WTC11 (cell line): ENCODE results near the gene RELT. TPM values are rescaled to one million over a fixed set of nuclear protein-coding genes. Genes with fewer than 3 reads are reported as not detected.

Experiments used
- ATAC-seq: fragments of 200-7000 bp; cut with Tn5 transposase; 2 replicates; pipeline ENCODE4 v1.10.0; 2021; ENCODE audit warnings: mild to moderate bottlenecking, moderate library complexity
- CTCF ChIA-PET: fragments of 300-600 bp; sonication (Branson Sonifier 250); formaldehyde crosslinking; loops from one replicate; lab custom pipeline; 2021; ENCODE audit warnings: antibody characterized with exemption; lab: Charles Lee
- POLR2A ChIA-PET: fragments of 350-600 bp; sonication (Branson Sonifier 250); formaldehyde crosslinking; loops from one replicate; lab custom pipeline; 2021; ENCODE audit warnings: antibody characterized with exemption; lab: Charles Lee
- DNase-seq: peaks from one replicate; pipeline ENCODE4 v3.0.0; 2021; ENCODE audit warnings: low spot score
- H3K27ac Mint-ChIP-seq: 2 replicates; pipeline ENCODE4 v1.8.0; 2021; ENCODE audit warnings: mixed read lengths
- H3K27me3 Mint-ChIP-seq: 2 replicates; pipeline ENCODE4 v1.8.0; 2021; ENCODE audit warnings: low read depth, mild to moderate bottlenecking, moderate library complexity, mixed read lengths
- H3K36me3 Mint-ChIP-seq: 2 replicates; pipeline ENCODE4 v1.8.0; 2021; ENCODE audit warnings: mixed read lengths
- H3K4me1 Mint-ChIP-seq: 2 replicates; pipeline ENCODE4 v1.8.0; 2022; ENCODE audit warnings: mixed read lengths
- H3K4me3 Mint-ChIP-seq: 2 replicates; pipeline ENCODE4 v1.8.0; 2021; ENCODE audit warnings: mild to moderate bottlenecking, moderate library complexity, mixed read lengths
- H3K9me3 Mint-ChIP-seq: 2 replicates; pipeline ENCODE4 v1.8.0; 2021; ENCODE audit warnings: mixed read lengths
- CREM ChIP-seq: sonication (generic); formaldehyde crosslinking; IDR thresholded peaks from 2 replicates; pipeline ENCODE4 v1.8.1; 2022; ENCODE audit warnings: mild to moderate bottlenecking, missing genetic modification reagents, moderate library complexity
- CTCF ChIP-seq: fragments of 200-600 bp; IDR thresholded peaks from 2 replicates; pipeline ENCODE4 v1.8.0; 2022; ENCODE audit warnings: antibody characterized with exemption
- E2F1 ChIP-seq: sonication (generic); formaldehyde crosslinking; IDR thresholded peaks from 2 replicates; pipeline ENCODE4 v1.8.0; 2022; ENCODE audit warnings: mild to moderate bottlenecking, missing genetic modification reagents
- EMX1 ChIP-seq: fragments of 250-450 bp; sonication (Bioruptor Pico); IDR thresholded peaks from 2 replicates; pipeline ENCODE4 v1.8.0; 2021; ENCODE audit warnings: mild to moderate bottlenecking
- ERG ChIP-seq: fragments of 250-450 bp; sonication (Bioruptor Pico); IDR thresholded peaks from 2 replicates; pipeline ENCODE4 v1.8.0; 2021; ENCODE audit warnings: mild to moderate bottlenecking
- ESRRA ChIP-seq: sonication (generic); formaldehyde crosslinking; IDR thresholded peaks from 2 replicates; pipeline ENCODE4 v1.8.1; 2022; ENCODE audit warnings: mild to moderate bottlenecking, missing genetic modification reagents, borderline replicate concordance
- GABPB1 ChIP-seq: sonication (generic); formaldehyde crosslinking; IDR thresholded peaks from 2 replicates; pipeline ENCODE4 v1.8.1; 2023; ENCODE audit warnings: mild to moderate bottlenecking, missing genetic modification reagents
- KAT7 ChIP-seq: sonication (generic); formaldehyde crosslinking; IDR thresholded peaks from 2 replicates; pipeline ENCODE4 v1.8.1; 2023; ENCODE audit warnings: missing genetic modification reagents, mild to moderate bottlenecking, borderline replicate concordance
- MLX ChIP-seq: sonication (generic); formaldehyde crosslinking; IDR thresholded peaks from 2 replicates; pipeline ENCODE4 v1.8.1; 2023; ENCODE audit warnings: mild to moderate bottlenecking, missing genetic modification reagents, moderate library complexity
- MXD4 ChIP-seq: fragments of 250-450 bp; sonication (Bioruptor Pico); IDR thresholded peaks from 2 replicates; pipeline ENCODE4 v1.8.0; 2021; ENCODE audit warnings: mild to moderate bottlenecking, moderate library complexity, borderline replicate concordance
- NFE2L1 ChIP-seq: sonication (generic); formaldehyde crosslinking; IDR thresholded peaks from 2 replicates; pipeline ENCODE4 v1.8.1; 2023; ENCODE audit warnings: missing genetic modification reagents
- NR3C1 ChIP-seq: sonication (generic); formaldehyde crosslinking; conservative IDR thresholded peaks from 2 replicates; pipeline ENCODE4 v1.8.1; 2023; ENCODE audit warnings: low read depth, mild to moderate bottlenecking, missing genetic modification reagents
- PRDM15 ChIP-seq: sonication (generic); formaldehyde crosslinking; IDR thresholded peaks from 2 replicates; pipeline ENCODE4 v1.8.0; 2022; ENCODE audit warnings: missing genetic modification reagents
- RELA ChIP-seq: sonication (generic); formaldehyde crosslinking; IDR thresholded peaks from 2 replicates; pipeline ENCODE4 v1.8.1; 2022; ENCODE audit warnings: missing genetic modification reagents, mild to moderate bottlenecking, borderline replicate concordance
- RORB ChIP-seq: fragments of 250-450 bp; sonication (Bioruptor Pico); IDR thresholded peaks from 2 replicates; pipeline ENCODE4 v1.9.0; 2021; ENCODE audit warnings: mild to moderate bottlenecking
- SMAD3 ChIP-seq: sonication (generic); formaldehyde crosslinking; IDR thresholded peaks from 2 replicates; pipeline ENCODE4 v1.8.0; 2022; ENCODE audit warnings: missing genetic modification reagents, mild to moderate bottlenecking, borderline replicate concordance
- SP1 ChIP-seq: sonication (generic); formaldehyde crosslinking; conservative IDR thresholded peaks from 2 replicates; pipeline ENCODE4 v1.8.1; 2022; ENCODE audit warnings: missing genetic modification reagents
- TP53 ChIP-seq: sonication (generic); formaldehyde crosslinking; IDR thresholded peaks from 2 replicates; pipeline ENCODE4 v1.8.1; 2023; ENCODE audit warnings: mild to moderate bottlenecking, missing genetic modification reagents
- USF2 ChIP-seq: sonication (generic); formaldehyde crosslinking; IDR thresholded peaks from 2 replicates; pipeline ENCODE4 v1.8.1; 2023; ENCODE audit warnings: mild to moderate bottlenecking, missing genetic modification reagents, moderate library complexity
- ZNF138 ChIP-seq: sonication (generic); formaldehyde crosslinking; conservative IDR thresholded peaks from 2 replicates; pipeline ENCODE4 v1.8.1; 2022; ENCODE audit warnings: mild to moderate bottlenecking, moderate library complexity, missing genetic modification reagents
- ZNF219 ChIP-seq: sonication (generic); formaldehyde crosslinking; IDR thresholded peaks from 2 replicates; pipeline ENCODE4 v1.8.0; 2023; ENCODE audit warnings: missing genetic modification reagents, mild to moderate bottlenecking, borderline replicate concordance
- ZSCAN18 ChIP-seq: fragments of 250-450 bp; sonication (Bioruptor Pico); IDR thresholded peaks from 2 replicates; pipeline ENCODE4 v2.1.2; 2022; ENCODE audit warnings: mild to moderate bottlenecking, moderate library complexity
- total RNA-seq: library from RNA; stranded (reverse); gene quantifications from 3 replicates; pipeline ENCODE4 v1.2.3, GENCODE V29; 2021

Gene RELT
- total RNA-seq, 1 experiment from 2014 or later: 6.7 TPM

- TF ChIP-seq RELA (CRISPR knock-in tag): no peak
- no peak for TF ChIP-seq ZNF138 (CRISPR knock-in tag)
These were observed 12.9 kb downstream of the RELT start (continued) for GRCh38 chr11:73389134-73389525.

- Mint-ChIP-seq H3K4me1 (peaks cover 9% of the 10 kb centered on the region; the same call in 1 of the 2 replicates), H3K9me3 (no peaks in the 10 kb centered on the region), H3K27me3 (no peaks in the 10 kb centered on the region), H3K27ac (no peak overlapping the region), H3K4me3 (no peak overlapping the region), H3K36me3 (no peaks in the 10 kb centered on the region)
- ChIA-PET CTCF (interaction anchor here (0.6 to 2.8 kb wide), 7 partner anchors 18 to 271 kb away, joined by 3 to 10 read pairs (median 4); no protein-coding TSS in a partner anchor), POLR2A (no interaction called here)
- no peak for ATAC-seq
- no peak for DNase-seq
- no peak for TF ChIP-seq MLX (CRISPR knock-in tag)
- no peak for TF ChIP-seq NFE2L1 (CRISPR knock-in tag)
- no peak for TF ChIP-seq KAT7 (CRISPR knock-in tag)
- no peak for TF ChIP-seq TP53
- no peak for TF ChIP-seq NR3C1 (CRISPR knock-in tag)
- TF ChIP-seq SP1 (CRISPR knock-in tag): no peak
- no peak for TF ChIP-seq ZNF219 (CRISPR knock-in tag)
- TF ChIP-seq ZSCAN18 (CRISPR knock-in tag): no peak
- no peak for TF ChIP-seq RELA (CRISPR knock-in tag)
- no peak for TF ChIP-seq CREM
- no peak for TF ChIP-seq EMX1
- TF ChIP-seq CTCF: no peak
These were observed 13.7 kb downstream of the RELT start for GRCh38 chr11:73389916-73390315.

GRCh38 chr11:73390601-73391565, 14.7 kb downstream of the RELT start:
- DNase-seq: no peak
- ChIA-PET CTCF (interaction anchor here (0.9 to 3.5 kb wide), 4 partner anchors 19 to 84 kb away, joined by 3 to 39 read pairs (median 4); no protein-coding TSS in a partner anchor), POLR2A (no interaction called here)
- no peak for ATAC-seq
- Mint-ChIP-seq H3K27ac (no peak overlapping the region), H3K9me3 (no peaks in the 10 kb centered on the region), H3K4me1 (peaks cover 6% of the 10 kb centered on the region; the same call in 1 of the 2 replicates), H3K27me3 (no peaks in the 10 kb centered on the region), H3K36me3 (no peaks in the 10 kb centered on the region), H3K4me3 (no peak overlapping the region)
- TF ChIP-seq SMAD3 (CRISPR knock-in tag) (no peak), MXD4 (CRISPR knock-in tag) (no peak), GABPB1 (no peak), PRDM15 (CRISPR knock-in tag) (no peak), E2F1 (no peak), USF2 (no peak), ESRRA (CRISPR knock-in tag) (no peak), RORB (CRISPR knock-in tag) (no peak), ERG (CRISPR knock-in tag) (no peak), SP1 (CRISPR knock-in tag) (no peak)
